ENCODE data around the gene PRICKLE2. TPM values are rescaled to one million over a fixed set of nuclear protein-coding genes. Genes with fewer than 3 reads are reported as not detected.
A peak's percentile ranks its signal among the peaks of the same experiment; 100 is the strongest.

PRICKLE2 gene
- total and polyA plus RNA-seq, 10 of the 15 experiments (the other 5 are each of a cell fraction or from before 2014, with no cell fraction given) = 0.11 to 2.6 (median 0.69) TPM

- TF ChIP-seq NR2C1 (IDR thresholded peaks at IDR 0.05) = 0 out of 2 replicates have a peak, but pooled peaks have one; percentile 6
- no peak for TF ChIP-seq ZBTB11 (CRISPR knock-in tag; IDR thresholded peaks at IDR 0.05)
- WGBS (ENCODE audit: insufficient coverage, insufficient replicate concordance, low lambda C conversion rate, missing lambda C conversion rate) = 0% methylated on average over 2 of the region's 2 CpGs
- H3K9ac ChIP-seq (ENCODE audit: control insufficient read depth, insufficient read depth, low read length) = no peak overlapping the region
- no peaks in the 10 kb centered on the region for H3K36me3 ChIP-seq (ENCODE audit: control insufficient read depth in 2 of 2, insufficient read depth in 2 of 2, low read length in 1 of 2)
- POLR2A ChIA-PET = no interaction called here
- CTCF ChIA-PET = interaction anchor here (1.3 to 3.3 kb wide), 2 partner anchors 40 to 71 kb away, joined by 3 to 10 read pairs; partner anchors contain the start of gene PRICKLE2
- DNase-seq (ENCODE audit: low read depth, low spot score) (no peak), FAIRE-seq (no peak), ATAC-seq (no peak)
- BruUV-seq (replicated peaks) = no TSS peak
- H3K27ac ChIP-seq (ENCODE audit: control insufficient read depth, insufficient read depth) = no peak overlapping the region
- H2AFZ ChIP-seq (ENCODE audit: control insufficient read depth, low read depth, low read length) = no peak overlapping the region
- in situ Hi-C loops (cut with MboI) (no loop called here), intact Hi-C loops (cut with micrococcal nuclease; ENCODE audit: unreplicated experiment) (no loop called here)
- H3K4me3 ChIP-seq = no peak overlapping the region
- H3K27me3 ChIP-seq (replicated peaks in 1 of 2; ENCODE audit: control insufficient read depth in 2 of 2, insufficient read depth in 2 of 2, low read length in 1 of 2) = no peaks in the 10 kb centered on the region
- H4K20me1 ChIP-seq (ENCODE audit: control insufficient read depth, insufficient read depth) = no peaks in the 10 kb centered on the region
- H3K79me2 ChIP-seq (ENCODE audit: control insufficient read depth, insufficient read depth, low read length) = no peaks in the 10 kb centered on the region
- SMC1A ChIA-PET (ENCODE audit: uncharacterized antibody, unreplicated experiment) = interaction anchor here (0.8 to 1.0 kb wide), 3 partner anchors 26 to 39 kb away, joined by 3 read pairs; no protein-coding TSS in a partner anchor
- H3K9me3 ChIP-seq (replicated peaks; ENCODE audit: control insufficient read depth, insufficient read depth, low read length) = no peaks in the 10 kb centered on the region
- H3K4me2 ChIP-seq (ENCODE audit: control insufficient read depth, insufficient read depth) = no peak overlapping the region
- H3K4me1 ChIP-seq (ENCODE audit: control insufficient read depth, insufficient read depth, low read length) = no peaks in the 10 kb centered on the region
- RAD21 ChIA-PET (ENCODE audit: unreplicated experiment) = interaction anchor here (1.1 kb wide), 1 partner anchor 23 kb away, joined by 3 read pairs; no protein-coding TSS in a partner anchor
Measured at GRCh38 chr3:64185436-64185835, 39.8 kb downstream of the PRICKLE2 start.

- in situ Hi-C loops (cut with MboI) (no loop called here), intact Hi-C loops (cut with micrococcal nuclease; ENCODE audit: unreplicated experiment) (no loop called here)
- H4K20me1 ChIP-seq (ENCODE audit: control insufficient read depth, insufficient read depth) = no peaks in the 10 kb centered on the region
- no peak for ATAC-seq
- no peaks in the 10 kb centered on the region for H3K79me2 ChIP-seq (ENCODE audit: control insufficient read depth, insufficient read depth, low read length)
- ChIA-PET POLR2A (no interaction called here), CTCF (interaction anchor here (0.9 to 3.3 kb wide), 3 partner anchors 41 to 300 kb away, joined by 3 to 10 read pairs (median 3); partner anchors contain the start of gene PRICKLE2), SMC1A (ENCODE audit: uncharacterized antibody, unreplicated experiment) (interaction anchor here (1.0 to 2.0 kb wide), 3 partner anchors 15 to 32 kb away, joined by 3 to 7 read pairs (median 5); no protein-coding TSS in a partner anchor), RAD21 (ENCODE audit: unreplicated experiment) (no interaction called here)
- no peaks in the 10 kb centered on the region for H3K9me3 ChIP-seq (replicated peaks; ENCODE audit: control insufficient read depth, insufficient read depth, low read length)
- H3K4me3 ChIP-seq = no peak overlapping the region
- H3K27me3 ChIP-seq (replicated peaks in 1 of 2; ENCODE audit: control insufficient read depth in 2 of 2, insufficient read depth in 2 of 2, low read length in 1 of 2) = no peaks in the 10 kb centered on the region
- 27% methylated on average over 3 of the region's 3 CpGs for WGBS (ENCODE audit: insufficient coverage, insufficient replicate concordance, low lambda C conversion rate, missing lambda C conversion rate)
- no peaks in the 10 kb centered on the region for H3K4me1 ChIP-seq (ENCODE audit: control insufficient read depth, insufficient read depth, low read length)
- H3K27ac ChIP-seq (ENCODE audit: control insufficient read depth, insufficient read depth) = no peak overlapping the region
- no TSS peak for BruUV-seq (replicated peaks)
- H3K4me2 ChIP-seq (ENCODE audit: control insufficient read depth, insufficient read depth) = no peak overlapping the region
- no peak for DNase-seq (ENCODE audit: low read depth, low spot score)
- no peaks in the 10 kb centered on the region for H3K36me3 ChIP-seq (ENCODE audit: control insufficient read depth in 2 of 2, insufficient read depth in 2 of 2, low read length in 1 of 2)
- no peak for FAIRE-seq
- no peak overlapping the region for H3K9ac ChIP-seq (ENCODE audit: control insufficient read depth, insufficient read depth, low read length)
- no peak for TF ChIP-seq KAT2A (conservative IDR thresholded peaks at IDR 0.05; ENCODE audit: control insufficient read depth, low read depth, low read length)
- TF ChIP-seq RELB (IDR thresholded peaks at IDR 0.05; ENCODE audit: low read depth) = no peak
- no peak for TF ChIP-seq TARDBP (IDR thresholded peaks at IDR 0.05; ENCODE audit: borderline replicate concordance)
- no peak for TF ChIP-seq HDAC2 (IDR thresholded peaks at IDR 0.05)
- TF ChIP-seq YBX1 (IDR thresholded peaks at IDR 0.05) = no peak
- TF ChIP-seq DPF2 (IDR thresholded peaks at IDR 0.05) = no peak
- no peak for TF ChIP-seq EP300 (IDR thresholded peaks at IDR 0.05; ENCODE audit: borderline replicate concordance in 1 of 2, control insufficient read depth in 1 of 2, low read depth in 2 of 2, low read length in 2 of 2)
- TF ChIP-seq TCF3 (IDR thresholded peaks at IDR 0.05; ENCODE audit: borderline replicate concordance, insufficient read depth, low read depth, low read length) = no peak
- TF ChIP-seq FOXM1 (IDR thresholded peaks at IDR 0.05; ENCODE audit: low read depth, low read length) = no peak
- no peak overlapping the region for H2AFZ ChIP-seq (ENCODE audit: control insufficient read depth, low read depth, low read length)
Measured at GRCh38 chr3:64184621-64185020, 40.6 kb downstream of the PRICKLE2 start.

All from GM12878 (cell line).